IMR-90 (cell line): Measurements from ENCODE around the gene SEH1L. TPM values are rescaled to one million over a fixed set of nuclear protein-coding genes. Genes with fewer than 3 reads are reported as not detected.
A peak's percentile ranks its signal among the peaks of the same experiment; 100 is the strongest.

Experiments used
- ATAC-seq: fragments of 200-7000 bp; cut with Tn5 transposase; 2 replicates; pipeline ENCODE4 v1.9.1; 2020; ENCODE audit warnings: low read depth, mild to moderate bottlenecking, moderate library complexity
- BruUV-seq: library from RNA; stranded (reverse); fragments of 400-500 nt; replicated peaks from 2 replicates; lab custom pipeline; 2021; lab: Mats Ljungman, UMichigan
- CTCF ChIA-PET: fragments of 300-600 bp; formaldehyde crosslinking; extraction: SDS; loops from one replicate; lab custom pipeline; 2021; ENCODE audit warnings: antibody characterized with exemption; lab: Yijun Ruan, JAX
- POLR2A ChIA-PET: fragments of 300-600 bp; sonication (Branson Sonifier 250); formaldehyde crosslinking; loops from one replicate; lab custom pipeline; 2022; ENCODE audit warnings: antibody characterized with exemption; ENCODE audit not compliant: unreplicated experiment; lab: Charles Lee
- DNase-seq: peaks from one replicate; pipeline ENCODE4 v3.0.0; 2013
- H2AFZ ChIP-seq: replicated peaks from 2 replicates; pipeline ENCODE3; 2013; ENCODE audit warnings: low read length, mild to moderate bottlenecking; ENCODE audit not compliant: poor library complexity
- H2AK5ac ChIP-seq: 2 replicates; pipeline ENCODE4 v1.6.1; 2013; ENCODE audit warnings: low read depth, low read length, inconsistent platforms
- H2AK9ac ChIP-seq: replicated peaks from 2 replicates; pipeline ENCODE3; 2013; ENCODE audit warnings: mild to moderate bottlenecking, low read depth, low read length, moderate library complexity; ENCODE audit not compliant: poor library complexity
- H2BK120ac ChIP-seq: 2 replicates; pipeline ENCODE4 v1.6.1; 2013; ENCODE audit warnings: low read depth, low read length, inconsistent platforms
- H2BK15ac ChIP-seq: 3 replicates; pipeline ENCODE4 v1.6.1; 2013; ENCODE audit warnings: low read depth, low read length, inconsistent platforms
- H2BK20ac ChIP-seq: 2 replicates; pipeline ENCODE4 v1.6.1; 2013; ENCODE audit warnings: low read depth, mild to moderate bottlenecking, inconsistent platforms, low read length, moderate library complexity
- H2BK5ac ChIP-seq: 2 replicates; pipeline ENCODE4 v1.6.1; 2013; ENCODE audit warnings: mild to moderate bottlenecking, low read depth, low read length, inconsistent platforms; ENCODE audit not compliant: poor library complexity, severe bottlenecking
- H3K14ac ChIP-seq: replicated peaks from 2 replicates; pipeline ENCODE4 v1.6.1; 2013; ENCODE audit warnings: low read depth, low read length, inconsistent platforms
- H3K18ac ChIP-seq: 2 replicates; pipeline ENCODE4 v1.6.1; 2013; ENCODE audit warnings: low read depth, low read length, control low read depth
- H3K23ac ChIP-seq: 2 replicates; pipeline ENCODE4 v1.6.1; 2013; ENCODE audit warnings: low read depth, low read length, inconsistent platforms
- H3K27ac ChIP-seq: 2 replicates; pipeline ENCODE4 v1.5.1; 2013; ENCODE audit warnings: mild to moderate bottlenecking, control low read depth, low read length; ENCODE audit not compliant: insufficient read depth
- H3K27me3 ChIP-seq: 2 replicates; pipeline ENCODE4 v1.6.1; 2013; ENCODE audit warnings: low read length; ENCODE audit not compliant: control insufficient read depth, insufficient read depth
- H3K36me3 ChIP-seq: 2 replicates; pipeline ENCODE4 v1.6.1; 2013; ENCODE audit warnings: low read length, mixed read lengths; ENCODE audit not compliant: control insufficient read depth, insufficient read depth
- H3K4ac ChIP-seq: 2 replicates; pipeline ENCODE4 v1.6.1; 2013; ENCODE audit warnings: low read depth, low read length, inconsistent platforms
- H3K4me1 ChIP-seq: 2 replicates; pipeline ENCODE4 v1.6.1; 2013; ENCODE audit warnings: low read length, mixed read lengths; ENCODE audit not compliant: control insufficient read depth, insufficient read depth
- H3K4me2 ChIP-seq: 2 replicates; pipeline ENCODE4 v1.6.1; 2013; ENCODE audit warnings: low read depth, mild to moderate bottlenecking, control low read depth, low read length, moderate library complexity
- H3K4me3 ChIP-seq: 2 replicates; pipeline ENCODE4 v1.5.1; 2013; ENCODE audit warnings: low read depth, mild to moderate bottlenecking, control low read depth, low read length, moderate library complexity; ENCODE audit not compliant: insufficient read depth
- H3K56ac ChIP-seq: 2 replicates; pipeline ENCODE4 v1.6.1; 2013; ENCODE audit warnings: low read length, inconsistent platforms; ENCODE audit not compliant: insufficient read depth; ENCODE audit errors: extremely low read depth
- H3K79me1 ChIP-seq, 2 experiments: 2 replicates each; pipeline ENCODE4 v1.6.1; 2013; ENCODE audit warnings: low read length in 2 of 2, inconsistent platforms in 1 of 2, low read depth in 1 of 2
- H3K9ac ChIP-seq: 2 replicates; pipeline ENCODE4 v1.6.1; 2013; ENCODE audit warnings: low read depth, low read length, control low read depth
- H3K9me1 ChIP-seq: 2 replicates; pipeline ENCODE4 v1.6.1; 2013; ENCODE audit warnings: low read length, inconsistent platforms; ENCODE audit not compliant: insufficient read depth
- H3K9me3 ChIP-seq: 2 replicates; pipeline ENCODE4 v1.6.1; 2013; ENCODE audit warnings: low read length; ENCODE audit not compliant: control insufficient read depth, insufficient read depth
- H4K20me1 ChIP-seq: 2 replicates; pipeline ENCODE4 v1.6.1; 2013; ENCODE audit warnings: low read length, inconsistent platforms; ENCODE audit not compliant: insufficient read depth
- H4K5ac ChIP-seq: 2 replicates; pipeline ENCODE4 v1.6.1; 2013; ENCODE audit warnings: mild to moderate bottlenecking, low read depth, low read length, control low read depth
- H4K8ac ChIP-seq, 2 experiments: 2 replicates each; pipeline ENCODE4 v1.6.1; 2013; ENCODE audit warnings: low read depth in 2 of 2, low read length in 2 of 2, control low read depth in 1 of 2, inconsistent platforms in 1 of 2
- H4K91ac ChIP-seq: 2 replicates; pipeline ENCODE4 v1.6.1; 2013; ENCODE audit warnings: low read depth, low read length, inconsistent platforms; ENCODE audit not compliant: insufficient read depth
- FOS ChIP-seq: fragments of 150-350 bp; IDR thresholded peaks from 2 replicates; pipeline ENCODE4 v1.6.1; 2016; ENCODE audit warnings: low read depth, low read length
- POLR2A ChIP-seq: IDR thresholded peaks from 2 replicates; pipeline ENCODE4 v1.6.1; 2012; ENCODE audit warnings: mild to moderate bottlenecking, low read depth, low read length
- RCOR1 ChIP-seq: IDR thresholded peaks from 2 replicates; pipeline ENCODE4 v1.6.1; 2012; ENCODE audit warnings: mild to moderate bottlenecking, low read length, improper control_type of control experiment; ENCODE audit not compliant: insufficient replicate concordance
- RFX5 ChIP-seq: IDR thresholded peaks from 2 replicates; pipeline ENCODE4 v1.8.0; 2012; ENCODE audit warnings: low read depth, mild to moderate bottlenecking, low read length, moderate library complexity
- WGBS, 2 experiments: methylation state at CpG; one replicate each; pipeline versions ENCODE4 v1.1.5 to v1.1.7; 2013; ENCODE audit warnings: missing lambda C conversion rate in 2 of 2; ENCODE audit not compliant: insufficient read length in 1 of 2; ENCODE audit errors: extremely low coverage in 2 of 2; 5-methylcytosine and 5-hydroxymethylcytosine counted together
- dilution Hi-C: fragments of 300-500 bp; cut with HindIII; formaldehyde crosslinking; loops from one replicate; pipeline ENCODE4 v1.14.3; 2018; ENCODE audit warnings: low sequenced_read_pairs; ENCODE audit not compliant: unreplicated experiment
- in situ Hi-C: fragments of 300-500 bp; cut with MboI; formaldehyde crosslinking; loops from 3 replicates; pipeline ENCODE4 v1.14.3; 2019; ENCODE audit warnings: low sequenced_read_pairs, inconsistent platforms, mixed read lengths
- intact Hi-C: fragments of 100-400 bp; cut with micrococcal nuclease; formaldehyde crosslinking; loops from 2 replicates; pipeline ENCODE4 v1.10.0; 2022
- polyA plus RNA-seq, 3 experiments: library from polyadenylated mRNA; depleted of rRNA; stranded (reverse); fragments of >200 nt; gene quantifications; 2 replicates each; pipeline ENCODE4 v1.2.3, GENCODE V29; 2012; ENCODE audit warnings: low replicate concordance in 1 of 3
- total RNA-seq: library from RNA; depleted of rRNA; stranded (reverse); fragments of >200 nt; gene quantifications from 2 replicates; pipeline ENCODE4 v1.2.3, GENCODE V29; 2012
- TF ChIP-seq, protein P1 (sequence below): fragments of 150-350 bp; IDR thresholded peaks from 2 replicates; pipeline ENCODE4 v1.6.1; 2016; ENCODE audit warnings: low read depth, mild to moderate bottlenecking, low read length, moderate library complexity, borderline replicate concordance

Gene SEH1L
- total and polyA plus RNA-seq, 2 of the 4 experiments (the other 2 are of a cell fraction): 27.6 to 45.5 TPM

DNA sequence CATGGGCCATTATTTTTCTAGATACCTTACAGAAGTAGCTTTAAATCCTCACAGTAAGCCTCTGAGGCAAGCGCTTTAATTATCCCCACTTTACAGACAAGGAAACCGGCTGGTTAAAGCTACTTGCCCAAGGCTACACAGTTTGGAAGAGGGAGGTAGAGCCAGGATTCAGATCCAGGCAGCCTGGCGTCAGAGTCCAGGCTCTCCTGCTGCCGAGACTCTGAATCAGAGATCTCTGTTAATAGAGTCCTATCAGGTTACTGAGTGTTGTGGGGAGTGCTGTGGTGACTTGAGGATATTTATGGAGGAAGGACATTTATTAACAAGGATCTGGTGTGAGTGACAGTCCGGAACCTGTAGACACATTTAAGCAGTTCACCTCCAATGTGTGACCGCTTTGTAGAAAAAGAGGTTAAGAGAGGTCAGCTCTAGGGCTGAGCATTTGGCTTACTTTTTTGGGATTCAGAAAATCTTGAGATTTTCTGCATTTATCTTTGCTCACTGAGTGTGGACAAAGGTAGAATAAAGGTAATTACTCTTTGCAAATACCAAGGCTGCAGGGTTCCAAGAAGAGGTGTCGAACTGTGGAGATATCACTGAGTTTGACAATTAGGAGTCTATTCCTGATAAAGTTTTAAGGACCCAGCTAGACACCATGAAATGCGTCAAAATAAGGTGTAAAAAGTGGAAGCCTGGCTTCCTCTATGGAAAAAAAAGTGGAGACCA lies 41.7 kb downstream of the SEH1L start:
- H4K20me1 ChIP-seq: peaks cover 12% of the 10 kb centered on the region; the same call in 1 of the 2 replicates
- H2AK5ac ChIP-seq: no peak overlapping the region
- H3K27me3 ChIP-seq: no peaks in the 10 kb centered on the region
- no peak overlapping the region; the same call in 1 of the 2 replicates for H3K23ac ChIP-seq
- H3K56ac ChIP-seq: no peak overlapping the region
- no peak overlapping the region for H2AK9ac ChIP-seq
- H3K4me2 ChIP-seq: no peak overlapping the region
- no peak overlapping the region for H4K91ac ChIP-seq
- no peak overlapping the region for H3K14ac ChIP-seq
- H2BK120ac ChIP-seq: no peak overlapping the region
- DNase-seq: no peak
- no peaks in the 10 kb centered on the region for H3K9me3 ChIP-seq
- intact Hi-C loops: no loop called here
- peak overlapping the region; percentile 63 to 96 for H4K8ac ChIP-seq
- BruUV-seq: no TSS peak
- peaks cover 14% of the 10 kb centered on the region for H3K9me1 ChIP-seq
- no peak for ATAC-seq
- H2AFZ ChIP-seq: no peak overlapping the region
- H3K9ac ChIP-seq: no peak overlapping the region
- CTCF ChIA-PET: no interaction called here
- H3K18ac ChIP-seq: no peak overlapping the region
- in situ Hi-C loops: loop anchor here (25.0 kb wide), 1 partner anchor 748 kb away; the partner anchor contains the start of genes FAM210A and RNMT
- 85% methylated on average over 4 of the region's 8 CpGs; no CpG with 5 or more reads in 1 of the 2 experiments for WGBS, 2 experiments
- no peak overlapping the region for H3K4ac ChIP-seq
- no peaks in the 10 kb centered on the region for H3K36me3 ChIP-seq
- peak overlapping the region; percentile 64 for H2BK5ac ChIP-seq
- no peak overlapping the region for H3K4me3 ChIP-seq
- H3K4me1 ChIP-seq: peaks cover 8% of the 10 kb centered on the region
- no peak overlapping the region for H2BK15ac ChIP-seq
- TF ChIP-seq POLR2A (no peak), RFX5 (no peak), RCOR1 (no peak), FOS (no peak)
- TF ChIP-seq, protein P1, sequence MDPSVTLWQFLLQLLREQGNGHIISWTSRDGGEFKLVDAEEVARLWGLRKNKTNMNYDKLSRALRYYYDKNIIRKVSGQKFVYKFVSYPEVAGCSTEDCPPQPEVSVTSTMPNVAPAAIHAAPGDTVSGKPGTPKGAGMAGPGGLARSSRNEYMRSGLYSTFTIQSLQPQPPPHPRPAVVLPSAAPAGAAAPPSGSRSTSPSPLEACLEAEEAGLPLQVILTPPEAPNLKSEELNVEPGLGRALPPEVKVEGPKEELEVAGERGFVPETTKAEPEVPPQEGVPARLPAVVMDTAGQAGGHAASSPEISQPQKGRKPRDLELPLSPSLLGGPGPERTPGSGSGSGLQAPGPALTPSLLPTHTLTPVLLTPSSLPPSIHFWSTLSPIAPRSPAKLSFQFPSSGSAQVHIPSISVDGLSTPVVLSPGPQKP: no peak
- no peak overlapping the region for H3K27ac ChIP-seq
- POLR2A ChIA-PET: no interaction called here
- H3K79me1 ChIP-seq: peaks cover 10 to 23% of the 10 kb centered on the region in 2 experiments; a peak in 3 of 4 replicates
- dilution Hi-C loops: no loop called here
- no peak overlapping the region for H4K5ac ChIP-seq
- 0 out of 2 replicates have a peak overlapping the region, but pooled peaks have one; percentile 13 for H2BK20ac ChIP-seq
